Astrocyte (in vitro differentiated cells and primary cell): ENCODE results near the gene C7orf57.

Experiments
- EZH2 ChIP-seq: IDR thresholded peaks from 2 replicates; pipeline ENCODE4 v1.6.1; 2012; ENCODE audit warnings: mild to moderate bottlenecking, low read length, inconsistent platforms; ENCODE audit not compliant: insufficient read depth
- TF ChIP-seq, protein P1 (sequence below): IDR thresholded peaks from 2 replicates; pipeline ENCODE4 v1.5.1; 2011; ENCODE audit warnings: low read depth, mild to moderate bottlenecking, inconsistent platforms, low read length, moderate library complexity; ENCODE audit not compliant: insufficient read depth

DNA sequence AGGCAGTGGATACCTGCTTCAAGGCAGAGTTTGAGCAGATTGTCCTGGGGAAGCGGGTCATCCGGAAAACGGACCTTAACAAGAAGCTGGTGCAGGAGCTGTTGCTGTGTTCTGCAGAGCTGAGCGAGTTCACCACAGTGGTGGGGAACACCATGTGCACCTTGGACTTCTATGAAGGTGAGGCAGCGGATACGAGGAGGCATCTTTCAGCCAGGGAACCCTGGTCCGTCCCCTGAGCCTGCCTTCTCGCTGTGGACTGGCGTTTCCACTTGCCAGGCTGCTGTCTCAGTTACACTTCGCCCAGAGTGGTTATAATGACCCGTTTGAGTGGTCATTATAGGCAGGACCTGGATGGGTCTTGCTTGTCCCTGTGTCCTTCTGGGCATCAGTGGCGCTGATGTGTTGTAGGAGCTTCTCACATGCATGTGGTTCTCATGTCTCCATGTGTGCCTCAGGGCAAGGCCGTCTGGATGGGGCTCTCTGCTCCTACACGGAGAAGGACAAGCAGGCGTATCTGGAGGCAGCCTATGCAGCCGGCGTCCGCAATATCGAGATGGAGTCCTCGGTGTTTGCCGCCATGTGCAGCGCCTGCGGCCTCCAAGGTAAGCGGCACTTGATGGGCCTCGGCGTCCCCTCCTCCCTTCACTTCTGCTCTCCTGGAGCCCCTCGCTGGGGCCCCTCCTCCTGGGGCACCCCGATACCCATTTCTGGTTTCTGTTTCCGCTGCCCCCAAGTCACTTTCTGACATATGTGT is 71.7 kb downstream of the C7orf57 start:
- TF ChIP-seq, protein P1, sequence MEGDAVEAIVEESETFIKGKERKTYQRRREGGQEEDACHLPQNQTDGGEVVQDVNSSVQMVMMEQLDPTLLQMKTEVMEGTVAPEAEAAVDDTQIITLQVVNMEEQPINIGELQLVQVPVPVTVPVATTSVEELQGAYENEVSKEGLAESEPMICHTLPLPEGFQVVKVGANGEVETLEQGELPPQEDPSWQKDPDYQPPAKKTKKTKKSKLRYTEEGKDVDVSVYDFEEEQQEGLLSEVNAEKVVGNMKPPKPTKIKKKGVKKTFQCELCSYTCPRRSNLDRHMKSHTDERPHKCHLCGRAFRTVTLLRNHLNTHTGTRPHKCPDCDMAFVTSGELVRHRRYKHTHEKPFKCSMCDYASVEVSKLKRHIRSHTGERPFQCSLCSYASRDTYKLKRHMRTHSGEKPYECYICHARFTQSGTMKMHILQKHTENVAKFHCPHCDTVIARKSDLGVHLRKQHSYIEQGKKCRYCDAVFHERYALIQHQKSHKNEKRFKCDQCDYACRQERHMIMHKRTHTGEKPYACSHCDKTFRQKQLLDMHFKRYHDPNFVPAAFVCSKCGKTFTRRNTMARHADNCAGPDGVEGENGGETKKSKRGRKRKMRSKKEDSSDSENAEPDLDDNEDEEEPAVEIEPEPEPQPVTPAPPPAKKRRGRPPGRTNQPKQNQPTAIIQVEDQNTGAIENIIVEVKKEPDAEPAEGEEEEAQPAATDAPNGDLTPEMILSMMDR, result no peak
- no peak for TF ChIP-seq EZH2
